Omental fat pad (tissue), 4 donors: Measurements from ENCODE around the gene EPAS1. TPM values are rescaled to one million over a fixed set of nuclear protein-coding genes. Genes with fewer than 3 reads are reported as not detected.

ENCODE experiments used
- ATAC-seq: fragments of 150-250 bp; one replicate; pipeline ENCODE4 v1.9.1; 2016; ENCODE audit warnings: mild to moderate bottlenecking, moderate library complexity; ENCODE audit not compliant: low FRiP score
- DNase-seq: peaks from one replicate; pipeline ENCODE4 v3.0.0-alpha.2; 2019; ENCODE audit warnings: low spot score
- CTCF ChIP-seq, 3 donors: fragments of 450-650 bp; IDR thresholded peaks; one replicate each; pipeline ENCODE4 v1.5.1; 2016 to 2017; ENCODE audit warnings: antibody characterized with exemption in 3 of 3, mild to moderate bottlenecking in 3 of 3, moderate library complexity in 2 of 3
- total RNA-seq, 4 donors: library from RNA; depleted of rRNA; stranded (reverse); fragments of >200 nt; gene quantifications; one replicate each; pipeline ENCODE4 v1.1.0, GENCODE V29; 2016

The EPAS1 gene
- total RNA-seq, 4 donors from 2014 or later: 292 to 980 (median 435) TPM

GRCh38 chr2:46375566-46376125 is 78.4 kb downstream of the EPAS1 start:
- ATAC-seq (no peak), DNase-seq (no peak)
- no peak for TF ChIP-seq CTCF (IDR thresholded peaks at IDR 0.05)

- TF ChIP-seq CTCF (IDR thresholded peaks at IDR 0.05): no peak
- no peak for ATAC-seq
- DNase-seq: no peak
Observed at GRCh38 chr2:46376586-46376985, 79.4 kb downstream of the EPAS1 start.

GRCh38 chr2:46377101-46377581 is 79.9 kb downstream of the EPAS1 start:
- DNase-seq: no peak
- no peak for ATAC-seq
- TF ChIP-seq CTCF (IDR thresholded peaks at IDR 0.05): no peak

GRCh38 chr2:46377666-46378560 is 80.7 kb downstream of the EPAS1 start:
- DNase-seq: no peak
- TF ChIP-seq CTCF (IDR thresholded peaks at IDR 0.05): no peak
- no peak for ATAC-seq

GRCh38 chr2:46378616-46379015 is 81.4 kb downstream of the EPAS1 start:
- DNase-seq: no peak
- no peak for ATAC-seq
- TF ChIP-seq CTCF (IDR thresholded peaks at IDR 0.05): no peak

- no peak for ATAC-seq
- no peak for TF ChIP-seq CTCF (IDR thresholded peaks at IDR 0.05)
- DNase-seq: no peak
Observed at GRCh38 chr2:46379213-46380037, 82.2 kb downstream of the EPAS1 start.
